Cerebellar nuclear complex (tissue), 1 donor: ENCODE measurements around the gene GALNT9.

Experiments
- DNase-seq, 2 experiments: peaks; one replicate each; lab custom pipeline; 2025; lab: John Stamatoyannopoulos, UW

The GALNT9 gene

DNA sequence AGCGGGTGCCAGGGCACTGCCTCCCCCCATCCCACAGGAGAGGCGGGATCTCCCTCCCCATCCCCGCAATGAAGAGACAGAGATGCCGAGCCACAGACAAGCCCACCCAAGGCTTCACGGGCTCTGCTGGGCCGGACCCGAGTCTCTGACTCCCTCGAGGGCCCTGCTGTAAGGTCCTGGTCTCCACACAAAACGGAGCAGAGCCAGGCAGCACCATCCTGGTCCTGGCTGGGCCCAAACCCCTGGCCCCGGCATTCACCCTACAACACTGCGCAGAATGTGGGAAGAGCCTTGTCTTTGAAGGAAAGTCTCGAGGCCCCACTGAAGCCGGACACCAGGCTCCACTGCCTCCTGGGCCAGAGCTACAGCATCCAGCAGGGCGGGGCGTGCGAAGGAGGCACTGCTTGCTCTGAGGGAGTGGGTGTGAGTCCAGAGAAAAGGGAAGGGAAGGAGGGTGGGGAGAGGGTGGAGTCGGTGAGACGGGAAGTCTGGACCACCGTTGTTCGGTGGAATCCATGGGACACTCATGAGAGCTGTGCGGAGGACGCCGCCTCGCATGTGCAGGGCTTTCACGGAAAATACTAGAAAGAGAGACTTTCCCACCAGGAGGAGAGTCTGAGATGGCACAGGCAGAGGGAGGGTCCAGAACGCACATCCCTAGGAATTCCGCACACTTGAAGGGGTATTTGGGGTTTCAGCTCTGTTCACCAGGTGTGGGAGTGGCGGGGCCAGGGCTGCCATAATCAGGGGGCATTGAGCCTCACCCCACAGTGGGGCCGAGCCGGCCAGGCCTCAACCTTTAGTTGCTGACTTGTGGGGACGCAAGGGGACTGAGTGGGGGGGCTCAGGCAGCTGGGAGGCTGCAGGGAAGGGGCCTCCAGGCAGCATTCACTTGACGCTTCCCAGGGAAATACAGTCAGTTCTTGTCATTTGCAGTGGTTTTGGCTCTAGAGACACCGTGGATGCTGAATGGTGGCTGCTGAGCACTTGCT lies 36.8 kb downstream of the GALNT9 start:
- DNase-seq: no peak

GRCh38 chr12:132291402-132292175 lies 37.8 kb downstream of the GALNT9 start:
- no peak for DNase-seq

GRCh38 chr12:132290203-132290540 lies 39.2 kb downstream of the GALNT9 start:
- no peak for DNase-seq

DNA sequence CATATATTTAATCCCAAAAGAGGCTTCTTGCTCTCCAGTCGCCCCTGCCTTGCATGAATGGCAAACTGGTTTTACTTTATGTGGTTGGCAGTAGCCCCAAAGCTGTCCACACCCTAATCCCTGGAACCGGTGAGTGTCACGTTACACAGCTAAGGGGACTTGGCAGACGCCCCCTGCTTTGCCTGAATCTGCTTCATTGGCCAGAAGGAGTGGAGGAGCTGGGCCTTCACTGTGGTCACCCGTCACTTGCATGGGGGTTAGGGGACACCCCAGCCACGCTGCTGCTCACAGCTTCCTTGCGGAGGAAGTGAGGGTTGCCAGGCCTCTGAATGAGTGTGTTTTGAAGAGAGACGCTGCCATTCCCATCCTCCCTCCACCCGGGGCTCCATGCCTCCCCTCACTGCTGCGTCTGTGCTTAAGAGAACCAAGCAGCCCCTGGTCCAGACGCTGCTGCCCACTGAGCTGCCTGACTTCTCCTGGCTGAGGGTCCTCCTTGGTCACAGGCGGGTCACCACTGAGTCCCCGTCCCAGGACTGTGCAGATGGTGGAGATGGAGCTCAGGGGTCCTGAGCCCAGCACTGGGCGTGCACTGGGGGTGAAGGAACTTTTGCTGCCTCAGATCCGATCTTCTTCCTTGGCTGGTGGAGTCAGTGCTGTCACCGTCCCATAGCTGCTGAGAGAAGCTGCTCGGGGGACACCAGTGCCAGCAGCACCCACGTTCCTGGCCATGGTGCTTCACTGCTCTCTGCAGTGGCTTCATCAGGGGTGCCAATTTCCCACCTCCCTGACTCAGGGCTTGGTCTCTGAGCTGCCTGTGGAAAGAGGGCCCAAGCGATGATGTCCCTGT lies 39.8 kb downstream of the GALNT9 start:
- DNase-seq: no peak

- peak; percentile 26 to 79 for DNase-seq
Measured at GRCh38 chr12:132288516-132289215, 40.7 kb downstream of the GALNT9 start.

DNA sequence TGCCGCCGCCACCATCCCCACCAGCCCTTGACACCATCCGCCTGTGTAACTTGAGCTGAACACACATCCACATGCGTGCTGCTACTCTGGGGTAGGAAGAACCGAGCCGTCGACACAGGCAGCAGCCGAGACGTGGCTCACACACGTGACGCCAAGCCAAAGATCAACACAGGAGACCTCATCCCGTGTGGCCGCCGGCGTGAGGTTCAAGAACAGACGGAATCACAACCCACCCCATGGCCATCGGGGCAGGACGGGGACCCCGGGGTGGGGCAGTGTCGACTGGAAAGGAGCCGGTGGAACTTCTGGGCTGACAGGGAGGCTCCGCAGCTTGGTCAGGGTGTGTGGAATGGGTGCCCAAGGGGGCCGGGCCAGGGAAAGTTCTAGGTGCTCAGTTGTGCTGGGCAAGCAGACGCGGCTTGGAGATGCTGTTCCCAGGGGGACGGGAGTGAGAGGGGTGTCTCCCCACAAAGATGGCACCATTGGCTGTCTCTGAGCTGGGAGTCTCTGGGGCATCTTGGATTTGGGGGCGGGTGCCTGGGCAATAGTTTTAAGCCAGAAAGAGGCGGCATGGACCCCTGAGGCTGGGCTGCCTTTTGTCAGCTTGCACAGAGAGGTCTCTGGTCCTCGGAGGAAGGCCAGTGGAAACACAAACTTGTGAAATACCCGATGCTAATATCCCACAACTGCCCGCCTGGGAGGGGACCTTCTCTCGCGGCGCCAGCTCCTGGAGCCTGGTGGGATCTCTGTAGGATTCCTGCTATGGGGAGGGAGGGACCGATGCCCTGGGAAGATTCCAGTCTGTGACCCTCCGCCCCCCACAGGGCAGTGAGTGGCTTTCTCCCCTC lies 41.8 kb downstream of the GALNT9 start:
- DNase-seq: no peak

GRCh38 chr12:132286912-132287311 lies 42.5 kb downstream of the GALNT9 start:
- DNase-seq: no peak

GRCh38 chr12:132285991-132286681 lies 43.3 kb downstream of the GALNT9 start:
- no peak for DNase-seq

- no peak for DNase-seq
Measured at GRCh38 chr12:132284827-132285741, 44.3 kb downstream of the GALNT9 start.

DNA sequence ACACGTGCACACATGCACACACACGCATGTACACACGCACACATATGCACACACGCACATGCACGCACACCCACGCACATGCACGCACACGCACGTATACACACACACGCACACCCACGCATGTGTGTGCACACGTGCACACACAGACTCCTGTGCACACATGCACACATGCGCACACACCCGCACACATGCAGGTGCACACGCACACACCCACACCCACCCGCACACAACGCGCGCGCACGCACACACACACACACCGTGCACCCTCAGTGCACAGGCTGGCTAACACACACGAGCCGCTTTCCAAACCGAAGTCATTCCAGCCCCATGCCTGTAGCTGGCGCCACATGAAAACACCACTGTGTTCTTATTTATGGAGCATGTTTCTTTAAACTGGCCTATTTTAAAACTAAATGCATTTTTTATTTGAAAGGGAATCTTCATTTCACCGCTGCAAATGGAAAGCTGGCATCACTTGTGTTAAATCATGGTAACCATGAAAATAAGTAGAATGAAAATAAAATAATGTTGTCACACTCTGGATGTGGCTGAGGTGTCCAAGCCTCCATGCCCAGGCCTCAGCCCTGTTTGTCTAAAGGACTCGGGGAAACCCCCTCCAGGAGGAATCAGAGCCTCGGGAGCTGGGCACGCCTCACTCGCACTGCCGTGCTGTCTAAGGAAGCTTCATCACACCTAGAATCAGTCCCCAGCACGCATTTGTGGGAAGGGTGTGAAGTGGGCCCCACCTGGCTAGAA lies 45.1 kb downstream of the GALNT9 start:
- no peak for DNase-seq

- no peak for DNase-seq
Measured at GRCh38 chr12:132282950-132283771, 46.2 kb downstream of the GALNT9 start.

DNA sequence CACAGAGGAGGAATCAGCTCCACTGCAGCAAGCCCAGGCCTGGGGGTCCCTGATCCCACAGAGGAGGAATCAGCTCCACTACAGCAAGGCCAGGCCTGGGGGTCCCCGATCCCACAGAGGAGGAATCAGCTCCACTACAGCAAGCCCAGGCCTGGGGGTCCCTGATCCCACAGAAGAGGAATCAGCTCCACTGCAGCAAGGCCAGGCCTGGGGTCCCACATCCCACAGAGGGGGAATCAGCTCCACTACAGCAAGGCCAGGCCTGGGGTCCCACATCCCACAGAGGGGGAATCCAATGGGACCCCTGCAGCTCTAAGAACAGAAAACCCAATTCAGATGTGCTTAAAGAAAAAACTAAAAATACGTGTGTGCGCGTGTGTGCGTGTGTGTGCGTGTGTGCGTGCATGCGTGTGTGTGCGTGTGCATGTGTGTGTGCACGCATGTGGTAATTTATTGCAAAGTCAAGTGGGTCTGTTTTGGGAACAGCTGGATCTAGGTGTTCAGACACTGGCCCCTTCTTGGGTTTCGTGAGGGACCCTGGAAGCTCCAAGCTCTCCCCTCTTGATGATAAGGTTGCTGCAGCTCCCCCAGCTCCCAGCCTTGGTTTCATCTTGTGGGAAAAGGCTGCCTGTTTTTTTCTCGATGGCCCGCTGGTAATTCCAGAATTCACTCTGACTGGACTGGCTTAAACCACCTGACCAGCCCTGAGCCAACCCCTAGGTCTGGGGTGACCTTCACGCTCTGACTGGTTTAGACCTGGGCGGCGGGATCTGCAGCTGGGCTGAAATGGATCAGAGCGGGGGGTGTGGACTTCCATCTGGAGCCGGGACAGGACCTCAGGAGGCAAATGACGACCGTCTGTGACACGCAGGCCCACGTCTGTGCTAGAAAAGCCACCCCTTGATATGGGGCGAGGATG lies 47.1 kb downstream of the GALNT9 start:
- no peak for DNase-seq

GRCh38 chr12:132281038-132281437 lies 48.4 kb downstream of the GALNT9 start:
- DNase-seq: no peak

GRCh38 chr12:132280406-132280805 lies 49.0 kb downstream of the GALNT9 start:
- DNase-seq: no peak

DNA sequence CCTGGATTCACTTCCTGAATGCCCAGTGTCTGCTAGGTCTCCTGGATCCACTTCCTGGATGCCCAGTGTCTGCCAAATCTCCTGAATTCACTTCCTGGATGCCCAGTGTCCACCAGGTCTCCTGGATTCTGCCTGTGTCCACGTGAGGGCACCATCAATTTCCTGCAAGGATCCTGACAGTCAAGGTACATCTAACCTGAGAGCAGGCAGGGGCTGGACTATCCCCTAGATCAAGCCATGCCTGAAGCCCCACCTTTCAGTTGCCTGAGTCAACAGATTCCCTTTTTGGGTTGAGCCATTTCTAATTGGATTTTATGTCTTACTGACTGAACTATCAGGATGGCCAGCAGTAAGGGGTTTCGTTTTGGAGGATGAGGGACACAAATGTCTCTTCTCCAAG lies 49.5 kb downstream of the GALNT9 start:
- DNase-seq: no peak
